Measurements from ENCODE around the gene SEC22A.
A peak's percentile ranks its signal among the peaks of the same experiment; 100 is the strongest.

SEC22A gene

GRCh38 chr3:123284399-123285010 is 82.8 kb downstream of the SEC22A start:
- TF ChIP-seq CTCF (IDR thresholded peaks at IDR 0.05; ENCODE audit: low read depth, low read length) = no peak
- no peak for DNase-seq
- H3K4me3 ChIP-seq (ENCODE audit: low read depth, low read length) = no peak overlapping the region

GRCh38 chr3:123285066-123285465 is 83.3 kb downstream of the SEC22A start:
- H3K27me3 ChIP-seq = no peaks in the 10 kb centered on the region
- H3K36me3 ChIP-seq = no peaks in the 10 kb centered on the region
- no peak for DNase-seq
- H3K4me3 ChIP-seq (ENCODE audit: low read depth, low read length) = no peak overlapping the region
- H3K4me1 ChIP-seq = peaks cover 7% of the 10 kb centered on the region; the same call in 1 of the 2 replicates
- TF ChIP-seq CTCF (IDR thresholded peaks at IDR 0.05; ENCODE audit: low read depth, low read length) = no peak
- no peaks in the 10 kb centered on the region for H3K9me3 ChIP-seq

More at GRCh38 chr3:123284399-123285010, 82.8 kb downstream of the SEC22A start:
- Histone ChIP-seq H3K4me1 (peaks cover 7% of the 10 kb centered on the region; the same call in 1 of the 2 replicates), H3K9me3 (no peaks in the 10 kb centered on the region), H3K27me3 (no peaks in the 10 kb centered on the region), H3K36me3 (no peaks in the 10 kb centered on the region)

GRCh38 chr3:123285479-123285878 is 83.7 kb downstream of the SEC22A start:
- H3K27me3 ChIP-seq = no peaks in the 10 kb centered on the region
- no peaks in the 10 kb centered on the region for H3K9me3 ChIP-seq
- peaks cover 7% of the 10 kb centered on the region; the same call in 1 of the 2 replicates for H3K4me1 ChIP-seq
- no peak overlapping the region for H3K4me3 ChIP-seq (ENCODE audit: low read depth, low read length)
- no peak for TF ChIP-seq CTCF (IDR thresholded peaks at IDR 0.05; ENCODE audit: low read depth, low read length)
- no peak for DNase-seq
- H3K36me3 ChIP-seq = no peaks in the 10 kb centered on the region

- DNase-seq = no peak
- TF ChIP-seq CTCF (IDR thresholded peaks at IDR 0.05; ENCODE audit: low read depth, low read length) = no peak
- Histone ChIP-seq H3K27me3 (no peaks in the 10 kb centered on the region), H3K36me3 (no peaks in the 10 kb centered on the region), H3K4me1 (peaks cover 7% of the 10 kb centered on the region; the same call in 1 of the 2 replicates), H3K9me3 (no peaks in the 10 kb centered on the region), H3K4me3 (ENCODE audit: low read depth, low read length) (no peak overlapping the region)
Observed at GRCh38 chr3:123285931-123286307, 84.2 kb downstream of the SEC22A start.

GRCh38 chr3:123286308-123287023 is 84.7 kb downstream of the SEC22A start:
- Histone ChIP-seq H3K4me1 (peaks cover 7% of the 10 kb centered on the region; the same call in 1 of the 2 replicates), H3K4me3 (ENCODE audit: low read depth, low read length) (no peak overlapping the region), H3K27me3 (no peaks in the 10 kb centered on the region), H3K9me3 (no peaks in the 10 kb centered on the region), H3K36me3 (no peaks in the 10 kb centered on the region)
- TF ChIP-seq CTCF (IDR thresholded peaks at IDR 0.05; ENCODE audit: low read depth, low read length) = peak; percentile 73
- peak; percentile 44 for DNase-seq

All from BE2C (cell line).